WTC11 (cell line): ENCODE measurements around the gene TMCC2.

Experiments
- ATF3 ChIP-seq: sonication (generic); formaldehyde crosslinking; conservative IDR thresholded peaks from 2 replicates; pipeline ENCODE4 v1.8.1; 2022; ENCODE audit warnings: mild to moderate bottlenecking, missing genetic modification reagents
- CREB1 ChIP-seq: sonication (generic); formaldehyde crosslinking; IDR thresholded peaks from 2 replicates; pipeline ENCODE4 v1.8.0; 2023; ENCODE audit warnings: mild to moderate bottlenecking, missing genetic modification reagents
- CREM ChIP-seq: sonication (generic); formaldehyde crosslinking; IDR thresholded peaks from 2 replicates; pipeline ENCODE4 v1.8.1; 2022; ENCODE audit warnings: mild to moderate bottlenecking, missing genetic modification reagents, moderate library complexity
- CTCF ChIP-seq: fragments of 200-600 bp; IDR thresholded peaks from 2 replicates; pipeline ENCODE4 v1.8.0; 2022; ENCODE audit warnings: antibody characterized with exemption
- E2F1 ChIP-seq: sonication (generic); formaldehyde crosslinking; IDR thresholded peaks from 2 replicates; pipeline ENCODE4 v1.8.0; 2022; ENCODE audit warnings: mild to moderate bottlenecking, missing genetic modification reagents
- IRF2 ChIP-seq: sonication (generic); formaldehyde crosslinking; IDR thresholded peaks from 2 replicates; pipeline ENCODE4 v1.8.0; 2022; ENCODE audit warnings: low read depth, missing genetic modification reagents, borderline replicate concordance
- KAT7 ChIP-seq: sonication (generic); formaldehyde crosslinking; IDR thresholded peaks from 2 replicates; pipeline ENCODE4 v1.8.1; 2023; ENCODE audit warnings: missing genetic modification reagents, mild to moderate bottlenecking, borderline replicate concordance
- MXD4 ChIP-seq: fragments of 250-450 bp; sonication (Bioruptor Pico); IDR thresholded peaks from 2 replicates; pipeline ENCODE4 v1.8.0; 2021; ENCODE audit warnings: mild to moderate bottlenecking, moderate library complexity, borderline replicate concordance
- NFYB ChIP-seq: sonication (generic); formaldehyde crosslinking; conservative IDR thresholded peaks from 2 replicates; pipeline ENCODE4 v1.8.0; 2022; ENCODE audit warnings: low read depth, missing genetic modification reagents
- SP1 ChIP-seq: sonication (generic); formaldehyde crosslinking; conservative IDR thresholded peaks from 2 replicates; pipeline ENCODE4 v1.8.1; 2022; ENCODE audit warnings: missing genetic modification reagents
- TEAD4 ChIP-seq: sonication (generic); formaldehyde crosslinking; IDR thresholded peaks from 2 replicates; pipeline ENCODE4 v1.8.0; 2022; ENCODE audit warnings: mild to moderate bottlenecking, missing genetic modification reagents
- USF2 ChIP-seq: sonication (generic); formaldehyde crosslinking; IDR thresholded peaks from 2 replicates; pipeline ENCODE4 v1.8.1; 2023; ENCODE audit warnings: mild to moderate bottlenecking, missing genetic modification reagents, moderate library complexity
- ZNF423 ChIP-seq: fragments of 250-450 bp; sonication (Bioruptor Pico); IDR thresholded peaks from 2 replicates; pipeline ENCODE4 v2.1.2; 2022; ENCODE audit warnings: mild to moderate bottlenecking, moderate library complexity

- TF ChIP-seq CTCF (no peak), TEAD4 (CRISPR knock-in tag) (no peak), USF2 (CRISPR knock-in tag) (no peak), CREM (CRISPR knock-in tag) (no peak), NFYB (no peak), E2F1 (CRISPR knock-in tag) (no peak), KAT7 (no peak), SP1 (CRISPR knock-in tag) (no peak), ZNF423 (no peak), CREB1 (CRISPR knock-in tag) (no peak), ATF3 (CRISPR knock-in tag) (no peak), IRF2 (no peak), MXD4 (no peak)
Observed at GRCh38 chr1:205182930-205183329, 44.8 kb upstream of the TMCC2 start.
